ENCODE measurements around the gene ATP2B1.

The ATP2B1 gene

DNA sequence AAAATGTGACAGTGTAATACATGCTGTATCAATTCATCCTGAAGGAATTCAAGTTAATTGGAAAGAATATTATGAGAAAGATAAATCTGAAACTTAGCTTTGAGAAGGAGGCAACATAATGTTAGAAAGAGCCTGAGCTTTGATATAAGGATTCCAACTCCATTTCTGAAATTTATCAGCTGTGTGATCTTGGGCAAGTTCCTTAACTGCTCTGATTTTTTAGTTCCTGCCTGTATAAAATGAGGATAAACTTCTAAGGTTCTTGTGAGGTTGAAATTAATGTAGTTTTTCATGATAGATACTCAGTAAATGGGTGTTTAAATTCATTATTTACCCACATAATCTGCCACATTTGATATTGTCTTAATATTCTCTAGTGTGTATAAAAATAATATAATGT, 14.6 kb upstream of the ATP2B1 start:
- in situ Hi-C loops (cut with HindIII; ENCODE audit: low pct_ligation_motif_present, low sequenced_read_pairs): no loop called here
- H3K36me3 ChIP-seq (replicated peaks): no peaks in the 10 kb centered on the region

DNA sequence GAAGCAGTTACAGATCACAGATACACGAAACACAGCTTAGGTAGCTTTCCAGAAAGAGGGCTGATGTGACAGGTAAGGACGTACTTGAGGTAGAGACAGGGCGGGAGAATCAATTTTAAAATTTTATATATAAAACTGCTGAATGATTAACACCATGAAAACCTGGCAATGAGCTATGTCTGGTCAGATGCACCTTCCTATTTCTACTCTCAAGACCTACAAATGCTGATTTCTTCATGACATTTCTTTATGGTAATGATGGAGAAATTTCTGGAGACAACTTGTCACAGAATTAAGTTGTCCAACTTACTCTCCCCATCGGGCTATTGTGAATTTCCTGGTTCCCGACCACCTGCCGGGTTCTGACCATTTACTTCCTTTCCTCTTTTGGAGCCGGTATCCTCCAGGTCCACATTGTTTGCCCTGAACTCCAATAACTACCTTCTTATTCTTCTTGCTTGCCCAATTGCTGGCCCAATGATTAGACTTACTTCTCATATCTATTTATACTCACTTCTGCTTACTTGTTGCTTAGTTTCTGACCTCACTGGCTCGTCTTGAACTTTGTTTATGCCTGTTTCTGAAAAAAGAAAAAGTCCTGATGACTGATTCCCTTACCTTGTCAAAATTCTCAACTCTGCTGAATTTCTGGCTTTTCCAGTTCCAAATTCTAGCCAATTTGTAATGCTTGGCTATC, 12.8 kb upstream of the ATP2B1 start:
- no peaks in the 10 kb centered on the region for H3K27me3 ChIP-seq (replicated peaks)
- no peaks in the 10 kb centered on the region for H3K36me3 ChIP-seq (replicated peaks)
- in situ Hi-C loops (cut with HindIII; ENCODE audit: low pct_ligation_motif_present, low sequenced_read_pairs): no loop called here
- H3K27ac ChIP-seq: no peak overlapping the region
- no peak for DNase-seq
- no peak overlapping the region for H3K4me3 ChIP-seq (ENCODE audit: low read depth, low read length)
- TF ChIP-seq CTCF (IDR thresholded peaks at IDR 0.05; ENCODE audit: low read depth, low read length, missing control alignments): no peak

More for the DNA sequence above, 14.6 kb upstream of the ATP2B1 start:
- DNase-seq: no peak
- no peak for TF ChIP-seq CTCF (IDR thresholded peaks at IDR 0.05; ENCODE audit: low read depth, low read length, missing control alignments)
- Histone ChIP-seq H3K4me3 (ENCODE audit: low read depth, low read length) (no peak overlapping the region), H3K27ac (no peak overlapping the region), H3K27me3 (replicated peaks) (no peaks in the 10 kb centered on the region)

GRCh38 chr12:89717759-89718523, 9.3 kb upstream of the ATP2B1 start:
- H3K4me3 ChIP-seq (ENCODE audit: low read depth, low read length): no peak overlapping the region
- TF ChIP-seq CTCF (IDR thresholded peaks at IDR 0.05; ENCODE audit: low read depth, low read length, missing control alignments): no peak
- H3K36me3 ChIP-seq (replicated peaks): no peaks in the 10 kb centered on the region
- no peak for DNase-seq
- H3K27ac ChIP-seq: no peak overlapping the region
- H3K27me3 ChIP-seq (replicated peaks): no peaks in the 10 kb centered on the region
- in situ Hi-C loops (cut with HindIII; ENCODE audit: low pct_ligation_motif_present, low sequenced_read_pairs): no loop called here

DNA sequence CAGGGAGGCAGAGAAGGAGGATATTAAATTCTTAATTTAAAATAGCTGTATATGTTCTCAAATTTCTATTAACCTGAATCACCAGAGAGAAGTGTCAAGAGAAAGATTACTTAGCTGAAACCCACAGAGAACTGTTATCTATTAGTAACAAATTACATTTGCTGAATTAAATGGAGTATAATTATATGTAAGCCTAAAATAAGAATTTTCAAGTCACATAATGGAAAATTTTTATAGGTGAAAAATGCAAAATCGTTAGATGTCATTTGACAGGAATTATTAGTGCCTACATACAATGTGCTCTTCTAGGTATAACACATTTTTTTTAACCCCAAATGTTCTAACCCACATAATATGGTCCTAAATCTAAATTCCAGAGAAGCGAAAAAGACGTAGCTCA, 4.1 kb upstream of the ATP2B1 start:
- in situ Hi-C loops (cut with HindIII; ENCODE audit: low pct_ligation_motif_present, low sequenced_read_pairs): no loop called here
- no peak overlapping the region for H3K27ac ChIP-seq
- DNase-seq: no peak

GRCh38 chr12:89710873-89711750, 2.5 kb upstream of the ATP2B1 start:
- TF ChIP-seq CTCF (IDR thresholded peaks at IDR 0.05; ENCODE audit: low read depth, low read length, missing control alignments): no peak
- DNase-seq: no peak
- Histone ChIP-seq H3K27ac (no peak overlapping the region), H3K36me3 (replicated peaks) (no peaks in the 10 kb centered on the region), H3K4me3 (ENCODE audit: low read depth, low read length) (peak overlapping the region; percentile 83), H3K27me3 (replicated peaks) (no peaks in the 10 kb centered on the region)
- in situ Hi-C loops (cut with HindIII; ENCODE audit: low pct_ligation_motif_present, low sequenced_read_pairs): no loop called here

More for the DNA sequence above, 4.1 kb upstream of the ATP2B1 start:
- Histone ChIP-seq H3K4me3 (ENCODE audit: low read depth, low read length) (no peak overlapping the region), H3K27me3 (replicated peaks) (no peaks in the 10 kb centered on the region), H3K36me3 (replicated peaks) (no peaks in the 10 kb centered on the region)
- no peak for TF ChIP-seq CTCF (IDR thresholded peaks at IDR 0.05; ENCODE audit: low read depth, low read length, missing control alignments)

Data from brain microvascular endothelial cell (primary cell).